ENCODE measurements around the gene PLIN5. TPM values are rescaled to one million over a fixed set of nuclear protein-coding genes. Genes with fewer than 3 reads are reported as not detected.

Gene PLIN5
- total and polyA plus RNA-seq, 12 donors: 25.7 to 149 (median 45.7) TPM

DNA sequence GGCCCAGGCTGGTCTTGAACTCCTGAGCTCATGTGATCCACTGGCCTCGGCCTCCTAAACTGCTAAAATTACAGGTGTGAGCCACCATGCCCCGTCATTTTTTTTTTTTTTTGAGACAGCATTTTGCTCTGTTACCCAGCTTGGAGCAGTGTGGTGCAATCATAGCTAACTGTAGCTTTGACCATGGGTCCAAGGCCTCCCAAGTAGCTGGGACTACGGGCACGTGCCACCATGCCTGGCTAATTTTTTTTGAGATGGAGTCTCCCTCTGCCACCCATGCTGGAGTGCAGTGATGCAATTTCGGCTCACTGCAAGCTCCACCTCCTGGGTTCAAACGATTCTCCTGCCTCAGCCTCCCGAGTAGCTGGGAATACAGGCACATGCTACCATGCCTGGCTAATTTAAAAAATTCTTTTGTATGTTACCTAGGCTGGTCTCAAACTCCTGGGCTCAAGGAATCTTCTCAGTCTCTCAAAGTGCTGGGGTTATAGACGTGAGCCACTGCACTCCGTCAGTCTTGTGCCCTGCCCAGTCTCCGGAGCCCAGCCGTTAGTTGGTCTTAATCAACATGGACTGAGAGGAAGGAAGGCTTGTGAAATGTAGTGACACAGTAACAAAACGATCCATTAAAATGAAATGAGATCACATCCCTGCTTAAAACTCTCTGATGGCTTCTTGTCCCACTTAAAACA, 6.2 kb upstream of the PLIN5 start:
- intact Hi-C loops (cut with DNase I): no loop called here
- H3K4me1 ChIP-seq: peaks cover 0 to 48% (median 3%) of the 10 kb centered on the region in 9 donors
- peak overlapping the region in 1 of 10 donors; percentile 2 for H3K4me3 ChIP-seq
- peaks cover 0 to 8% (median 0%) of the 10 kb centered on the region in 9 donors for H3K36me3 ChIP-seq
- TF ChIP-seq, protein P1, sequence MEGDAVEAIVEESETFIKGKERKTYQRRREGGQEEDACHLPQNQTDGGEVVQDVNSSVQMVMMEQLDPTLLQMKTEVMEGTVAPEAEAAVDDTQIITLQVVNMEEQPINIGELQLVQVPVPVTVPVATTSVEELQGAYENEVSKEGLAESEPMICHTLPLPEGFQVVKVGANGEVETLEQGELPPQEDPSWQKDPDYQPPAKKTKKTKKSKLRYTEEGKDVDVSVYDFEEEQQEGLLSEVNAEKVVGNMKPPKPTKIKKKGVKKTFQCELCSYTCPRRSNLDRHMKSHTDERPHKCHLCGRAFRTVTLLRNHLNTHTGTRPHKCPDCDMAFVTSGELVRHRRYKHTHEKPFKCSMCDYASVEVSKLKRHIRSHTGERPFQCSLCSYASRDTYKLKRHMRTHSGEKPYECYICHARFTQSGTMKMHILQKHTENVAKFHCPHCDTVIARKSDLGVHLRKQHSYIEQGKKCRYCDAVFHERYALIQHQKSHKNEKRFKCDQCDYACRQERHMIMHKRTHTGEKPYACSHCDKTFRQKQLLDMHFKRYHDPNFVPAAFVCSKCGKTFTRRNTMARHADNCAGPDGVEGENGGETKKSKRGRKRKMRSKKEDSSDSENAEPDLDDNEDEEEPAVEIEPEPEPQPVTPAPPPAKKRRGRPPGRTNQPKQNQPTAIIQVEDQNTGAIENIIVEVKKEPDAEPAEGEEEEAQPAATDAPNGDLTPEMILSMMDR (IDR thresholded peaks at IDR 0.05): no peak
- ATAC-seq (no peak), DNase-seq (no peak)
- H3K9me3 ChIP-seq: peaks cover 0 to 12% (median 0%) of the 10 kb centered on the region in 11 donors
- peaks cover 0 to 5% (median 0%) of the 10 kb centered on the region in 7 donors for H3K27me3 ChIP-seq
- 78 to 79% methylated on average over 12 of the region's 12 CpGs for WGBS, 2 donors
- peak overlapping the region in 1 of 10 donors; percentile 88 for H3K27ac ChIP-seq

DNA sequence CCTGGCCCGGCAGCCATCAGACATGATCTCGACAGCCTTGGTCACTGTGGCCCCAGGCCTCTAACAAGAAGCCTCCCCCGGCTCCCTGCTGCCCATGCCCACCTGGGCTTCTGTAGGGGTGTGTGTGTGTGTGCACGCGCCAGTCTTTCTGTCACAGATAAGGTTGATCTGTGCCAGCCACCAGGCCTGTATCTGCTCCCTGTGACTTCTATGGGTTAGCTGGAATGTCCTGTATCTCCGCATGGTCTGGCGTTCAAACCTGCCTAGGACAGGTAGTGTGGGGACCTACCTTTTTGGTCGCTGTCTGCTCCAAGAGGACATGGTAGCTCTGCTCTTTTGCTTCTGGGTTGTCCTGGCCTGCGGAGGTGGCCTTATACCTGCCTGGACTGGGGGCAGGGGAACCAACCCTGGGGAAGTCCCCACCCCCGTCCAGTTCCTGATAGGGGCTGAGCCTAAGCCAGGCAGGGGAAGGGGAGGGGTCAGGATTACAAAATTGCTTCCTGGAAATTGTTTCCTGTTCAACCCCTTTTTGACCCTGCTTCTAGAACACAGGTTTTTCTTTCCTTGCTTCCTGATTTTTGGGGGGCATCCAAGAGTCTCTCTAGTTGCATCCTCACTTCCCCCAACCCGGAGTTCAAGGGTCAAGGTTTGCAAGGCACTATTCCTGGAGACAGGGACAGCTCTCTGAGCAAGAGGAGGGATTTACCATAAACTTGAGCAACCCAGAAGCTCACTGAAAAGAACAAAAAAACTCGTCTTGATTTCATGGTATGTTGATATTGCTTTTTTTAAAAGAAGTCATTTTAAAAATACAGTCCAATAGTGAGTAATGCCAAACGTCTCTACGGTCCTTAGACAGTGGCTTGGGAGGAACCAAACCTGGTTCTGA, 4.9 kb upstream of the PLIN5 start, which contains the start of gene LRG1:
Gene LRG1 (minus strand): TSS at position 344 of the 889 bp plus-strand sequence. CDS start 23 bp downstream, at position 321.
- peaks cover 0 to 12% (median 0%) of the 10 kb centered on the region in 11 donors for H3K9me3 ChIP-seq
- ATAC-seq (peak in 6 of 8 donors; percentile 27 to 53 (median 46)), DNase-seq (peak in 1 of 2 donors; percentile 44)
- intact Hi-C loops (cut with DNase I): no loop called here
- H3K36me3 ChIP-seq: no peaks in the 10 kb centered on the region
- 44 to 47% methylated on average over 14 of the region's 14 CpGs for WGBS, 2 donors
- peak within 1 kb of the TSS in 3 of 10 donors; percentile 9 to 88 (median 25) for H3K27ac ChIP-seq
- H3K27me3 ChIP-seq: peaks cover 0 to 5% (median 0%) of the 10 kb centered on the region in 7 donors
- TF ChIP-seq, protein P1 (IDR thresholded peaks at IDR 0.05): no peak
- H3K4me1 ChIP-seq: peaks cover 0 to 61% (median 14%) of the 10 kb centered on the region in 9 donors
- peak within 1 kb of the TSS in 1 of 10 donors; percentile 37 for H3K4me3 ChIP-seq

DNA sequence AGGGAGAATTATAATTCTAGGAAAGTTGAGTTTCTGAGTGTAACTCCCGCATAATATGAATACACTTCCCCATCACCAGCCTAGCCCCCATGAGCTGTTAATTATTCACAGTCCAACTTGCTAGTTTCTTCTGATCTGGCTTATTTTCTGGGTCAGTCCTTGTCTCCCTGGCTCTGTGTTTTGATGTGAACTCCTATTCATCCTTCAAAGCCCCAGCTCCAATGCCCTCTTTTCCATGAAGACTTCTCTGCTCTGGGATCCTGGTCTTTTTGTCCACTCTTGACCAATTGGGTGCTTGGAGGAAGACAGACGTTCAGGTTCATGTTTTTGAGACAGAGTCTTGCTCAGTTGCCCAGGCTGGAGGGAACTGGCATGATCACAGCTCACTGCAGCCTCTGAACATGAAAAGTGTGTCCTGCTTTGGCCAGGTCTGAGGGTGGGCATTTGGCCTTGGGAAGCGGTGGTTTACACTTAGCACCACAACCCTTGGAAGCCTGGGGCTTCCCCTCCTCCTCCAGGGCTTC, 4.2 kb upstream of the PLIN5 start:
- 85 to 89% methylated on average over 3 of the region's 3 CpGs for WGBS, 2 donors
- intact Hi-C loops (cut with DNase I): no loop called here
- Histone ChIP-seq H3K27me3 (peaks cover 0 to 9% (median 0%) of the 10 kb centered on the region in 7 donors), H3K9me3 (peaks cover 0 to 12% (median 0%) of the 10 kb centered on the region in 11 donors), H3K36me3 (no peaks in the 10 kb centered on the region), H3K4me1 (peaks cover 0 to 67% (median 14%) of the 10 kb centered on the region in 9 donors), H3K4me3 (peak overlapping the region in 1 of 10 donors; percentile 37), H3K27ac (peak overlapping the region in 2 of 10 donors; percentile 9 to 88)
- DNase-seq (no peak), ATAC-seq (no peak)
- TF ChIP-seq, protein P1 (IDR thresholded peaks at IDR 0.05): no peak

DNA sequence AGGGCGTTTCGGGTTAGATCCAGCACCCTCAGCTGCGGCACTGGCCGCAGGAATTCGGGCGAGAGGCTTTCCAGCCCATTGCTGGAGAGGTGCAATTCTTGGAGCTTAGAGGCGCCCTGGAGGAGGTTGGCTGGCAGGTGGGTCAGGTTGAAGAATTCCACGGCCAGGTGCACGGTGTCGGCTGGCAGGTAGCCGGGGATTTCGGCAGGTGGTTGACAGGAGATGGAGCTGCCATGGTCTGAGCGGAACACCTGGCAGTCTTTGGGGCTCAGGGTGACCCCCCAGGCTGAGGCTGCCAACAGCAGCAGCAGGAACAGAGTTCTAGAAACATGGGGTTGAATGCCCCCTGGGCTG, 3.6 kb upstream of the PLIN5 start:
- no peaks in the 10 kb centered on the region for H3K36me3 ChIP-seq
- peak overlapping the region in 1 of 10 donors; percentile 88 for H3K27ac ChIP-seq
- H3K27me3 ChIP-seq: peaks cover 0 to 9% (median 0%) of the 10 kb centered on the region in 7 donors
- intact Hi-C loops (cut with DNase I): no loop called here
- H3K9me3 ChIP-seq: peaks cover 0 to 12% (median 0%) of the 10 kb centered on the region in 11 donors
- peaks cover 0 to 67% (median 14%) of the 10 kb centered on the region in 9 donors for H3K4me1 ChIP-seq
- DNase-seq (no peak), ATAC-seq (no peak)
- 93 to 94% methylated on average over 13 of the region's 13 CpGs for WGBS, 2 donors
- TF ChIP-seq, protein P1 (IDR thresholded peaks at IDR 0.05): no peak
- peak overlapping the region in 1 of 10 donors; percentile 37 for H3K4me3 ChIP-seq
